GM10248 (cell line): ENCODE measurements around the gene PLXNC1.

Source experiments
- CTCF ChIA-PET: fragments of 300-600 bp; sonication (Branson Sonifier 250); formaldehyde crosslinking; extraction: SDS; loops from one replicate; lab custom pipeline; 2021; ENCODE audit warnings: antibody characterized with exemption; lab: Yijun Ruan, JAX
- POLR2A ChIA-PET: fragments of 350-650 bp; sonication (Branson Sonifier 250); formaldehyde crosslinking; extraction: SDS; loops from one replicate; lab custom pipeline; 2020; ENCODE audit warnings: antibody characterized with exemption; lab: Yijun Ruan, JAX
- DNase-seq: peaks from one replicate; pipeline ENCODE4 v3.0.0; 2012; ENCODE audit errors: extremely low spot score
- TF ChIP-seq, protein P1 (sequence below): IDR thresholded peaks from 2 replicates; pipeline ENCODE4 v1.5.1; 2012; ENCODE audit warnings: mild to moderate bottlenecking, low read depth; ENCODE audit errors: extremely low read depth, missing control alignments, control extremely low read depth

PLXNC1 gene

DNA sequence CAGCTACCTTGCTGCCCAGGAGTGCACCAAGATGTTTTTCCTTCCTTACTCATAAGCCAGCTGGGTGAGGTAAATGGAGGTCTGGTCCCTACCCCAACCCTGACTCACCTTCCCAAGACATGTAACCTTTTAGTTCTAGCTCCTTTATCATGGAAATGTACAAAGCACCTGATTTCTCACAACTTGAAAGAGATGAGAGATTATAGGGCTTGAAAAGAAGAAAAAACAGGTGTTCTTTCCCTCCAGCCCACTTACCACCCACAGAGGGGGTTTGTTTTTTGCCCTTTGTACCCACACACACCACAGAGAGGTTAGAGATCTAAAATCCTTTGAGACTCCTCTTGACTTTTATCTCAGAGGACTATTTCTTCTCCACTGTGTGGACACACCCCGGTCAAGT is 21.1 kb downstream of the PLXNC1 start:
- no peak for DNase-seq
- TF ChIP-seq, protein P1, sequence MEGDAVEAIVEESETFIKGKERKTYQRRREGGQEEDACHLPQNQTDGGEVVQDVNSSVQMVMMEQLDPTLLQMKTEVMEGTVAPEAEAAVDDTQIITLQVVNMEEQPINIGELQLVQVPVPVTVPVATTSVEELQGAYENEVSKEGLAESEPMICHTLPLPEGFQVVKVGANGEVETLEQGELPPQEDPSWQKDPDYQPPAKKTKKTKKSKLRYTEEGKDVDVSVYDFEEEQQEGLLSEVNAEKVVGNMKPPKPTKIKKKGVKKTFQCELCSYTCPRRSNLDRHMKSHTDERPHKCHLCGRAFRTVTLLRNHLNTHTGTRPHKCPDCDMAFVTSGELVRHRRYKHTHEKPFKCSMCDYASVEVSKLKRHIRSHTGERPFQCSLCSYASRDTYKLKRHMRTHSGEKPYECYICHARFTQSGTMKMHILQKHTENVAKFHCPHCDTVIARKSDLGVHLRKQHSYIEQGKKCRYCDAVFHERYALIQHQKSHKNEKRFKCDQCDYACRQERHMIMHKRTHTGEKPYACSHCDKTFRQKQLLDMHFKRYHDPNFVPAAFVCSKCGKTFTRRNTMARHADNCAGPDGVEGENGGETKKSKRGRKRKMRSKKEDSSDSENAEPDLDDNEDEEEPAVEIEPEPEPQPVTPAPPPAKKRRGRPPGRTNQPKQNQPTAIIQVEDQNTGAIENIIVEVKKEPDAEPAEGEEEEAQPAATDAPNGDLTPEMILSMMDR = no peak
- POLR2A ChIA-PET = no interaction called here
- CTCF ChIA-PET = interaction anchor here (1.1 to 1.7 kb wide), 2 partner anchors 10 to 11 kb away, joined by 3 to 4 read pairs; no protein-coding TSS in a partner anchor

DNA sequence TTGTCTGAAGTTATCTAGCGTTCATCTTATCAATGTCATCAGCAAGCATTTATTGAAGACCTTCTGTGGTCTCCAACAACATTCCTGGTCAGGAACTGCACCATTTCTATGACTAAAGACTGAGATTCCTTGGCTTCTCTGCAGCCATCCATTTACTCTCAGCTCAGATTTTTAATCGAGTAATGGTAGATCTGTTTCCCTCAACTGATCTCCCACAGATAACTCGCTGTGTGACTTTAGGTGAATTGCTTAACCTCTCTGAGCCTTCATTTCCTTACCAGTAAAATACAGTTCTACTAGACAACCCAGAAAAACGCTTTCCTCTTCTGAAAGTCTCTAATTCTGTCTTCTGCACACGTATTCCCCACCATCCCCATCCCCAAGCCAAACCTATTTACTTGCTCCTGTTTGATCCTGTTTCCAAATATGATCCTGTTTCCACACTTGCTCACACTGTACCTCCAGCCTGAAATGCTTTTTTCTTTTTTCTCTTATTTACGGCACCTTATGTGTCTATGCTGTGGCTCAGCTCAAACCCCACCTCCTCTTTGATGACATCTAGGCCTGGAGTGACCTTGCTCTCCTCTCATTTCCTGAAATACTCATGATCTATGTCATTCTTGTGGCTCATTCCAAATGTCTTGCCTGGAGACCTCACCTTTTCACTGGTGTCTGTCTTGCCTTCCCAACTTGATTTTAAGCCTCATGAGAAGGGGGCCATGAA is 21.8 kb downstream of the PLXNC1 start:
- POLR2A ChIA-PET = no interaction called here
- TF ChIP-seq, protein P1 = no peak
- CTCF ChIA-PET = interaction anchor here (1.6 to 1.7 kb wide), 2 partner anchors 12 kb away, joined by 4 to 5 read pairs; no protein-coding TSS in a partner anchor
- no peak for DNase-seq

DNA sequence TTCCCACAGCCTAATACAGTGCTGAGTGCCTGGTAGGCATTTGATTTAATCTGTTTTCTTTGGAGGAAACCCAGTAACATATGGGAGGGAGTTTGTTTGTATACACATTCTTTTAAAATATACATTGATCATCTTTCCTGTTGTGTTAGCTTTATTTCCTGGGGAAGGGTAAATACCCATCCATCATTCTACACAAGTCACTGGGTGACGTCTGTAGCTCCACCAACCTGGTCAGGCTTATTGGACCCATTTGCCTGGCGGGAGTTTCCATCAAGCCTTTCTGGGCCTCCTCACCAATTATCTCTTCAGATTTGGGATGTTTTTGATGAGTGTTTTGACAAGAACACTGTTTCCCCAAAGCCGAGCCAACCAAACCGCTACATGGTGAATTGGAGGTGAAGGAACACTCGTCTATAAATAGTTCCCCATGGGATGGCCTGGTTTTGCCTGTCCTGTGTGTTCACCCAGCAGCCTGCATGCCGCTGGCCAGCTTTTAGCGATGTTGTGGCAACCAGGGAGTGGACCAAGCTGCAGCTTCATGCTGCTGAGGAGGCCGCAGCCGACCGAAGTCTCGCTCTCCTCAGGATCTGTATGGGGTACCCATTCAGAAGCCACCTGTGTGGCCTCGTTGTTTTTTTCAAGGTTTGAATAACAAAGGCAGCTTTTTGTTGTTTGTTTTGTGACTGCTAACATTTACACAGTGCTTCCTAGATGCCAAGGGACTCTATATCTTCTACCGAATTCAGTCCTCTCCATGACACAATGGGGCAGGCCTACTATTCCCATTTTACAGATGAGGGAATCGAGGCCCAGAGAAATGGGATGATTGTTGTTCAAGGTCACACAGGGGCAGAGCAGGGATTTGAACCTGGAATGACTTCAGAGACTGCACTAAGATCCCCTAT is 22.6 kb downstream of the PLXNC1 start:
- POLR2A ChIA-PET = interaction anchor here (0.7 kb wide), 1 partner anchor 160 kb away, joined by 3 read pairs; no protein-coding TSS in a partner anchor
- TF ChIP-seq, protein P1 = no peak
- CTCF ChIA-PET = interaction anchor here (1.6 kb wide), 1 partner anchor 13 kb away, joined by 5 read pairs; no protein-coding TSS in a partner anchor
- no peak for DNase-seq

DNA sequence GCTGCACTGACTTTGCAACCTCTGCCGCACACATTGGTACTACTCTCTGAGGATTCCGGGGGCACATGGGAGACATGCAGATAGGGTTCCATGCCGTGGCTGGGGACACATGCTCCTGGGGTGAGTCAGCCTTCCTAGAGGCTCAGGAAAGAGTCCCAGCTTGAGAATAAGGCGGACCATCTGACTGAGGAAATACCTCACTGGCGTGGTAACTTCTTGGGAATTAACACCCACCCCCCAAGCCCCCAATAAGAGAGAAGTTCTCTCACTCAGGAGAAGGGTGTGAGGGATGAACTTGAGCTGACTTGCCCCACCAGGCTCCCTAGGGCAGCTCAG is 23.2 kb downstream of the PLXNC1 start:
- CTCF ChIA-PET = interaction anchor here (1.6 kb wide), 1 partner anchor 14 kb away, joined by 5 read pairs; no protein-coding TSS in a partner anchor
- POLR2A ChIA-PET = interaction anchor here (0.7 kb wide), 1 partner anchor 159 kb away, joined by 3 read pairs; no protein-coding TSS in a partner anchor
- no peak for DNase-seq

DNA sequence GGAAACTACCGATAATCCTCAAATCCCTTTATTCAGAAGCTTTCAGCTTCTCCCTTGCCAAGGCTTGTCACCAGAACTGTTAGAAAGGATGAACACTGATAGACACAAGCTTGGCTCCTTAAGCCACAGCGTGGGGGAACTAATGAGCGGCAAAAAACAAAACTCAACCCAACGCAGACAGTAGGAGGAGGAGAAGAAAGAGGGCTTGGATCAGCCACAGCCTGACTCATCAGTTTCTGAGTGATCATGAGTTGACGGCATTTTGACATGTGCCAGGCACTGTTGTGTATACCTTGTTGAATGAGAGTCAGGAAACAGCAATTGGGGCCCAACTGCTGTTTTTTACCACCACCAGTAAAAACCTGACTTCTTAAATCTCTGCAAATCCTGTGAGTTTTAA is 23.7 kb downstream of the PLXNC1 start:
- ChIA-PET CTCF (no interaction called here), POLR2A (no interaction called here)
- TF ChIP-seq, protein P1 = no peak
- DNase-seq = no peak

More for the DNA sequence above, 23.2 kb downstream of the PLXNC1 start:
- TF ChIP-seq, protein P1 = no peak

DNA sequence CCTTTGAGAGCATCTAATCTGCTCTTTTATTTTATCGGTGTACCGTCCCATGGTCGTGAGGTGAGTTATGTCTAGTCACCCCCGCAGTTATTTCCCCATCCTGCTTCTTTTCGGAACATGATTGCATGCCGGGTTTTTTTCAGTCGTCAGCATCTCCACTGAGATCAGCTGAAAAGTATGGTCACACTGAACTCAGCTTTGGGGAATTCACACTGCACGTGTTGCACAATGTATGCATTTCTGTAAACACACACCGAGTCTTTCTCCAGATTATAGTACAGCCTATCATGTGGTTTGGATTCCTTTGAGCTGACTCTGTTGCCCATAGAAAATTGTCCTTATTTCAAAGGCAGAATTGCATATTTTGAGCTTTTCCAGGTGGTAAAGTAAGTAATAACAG is 24.6 kb downstream of the PLXNC1 start:
- CTCF ChIA-PET = interaction anchor here (0.8 to 1.7 kb wide), 10 partner anchors 9 to 374 kb away, joined by 3 to 8 read pairs (median 4); no protein-coding TSS in a partner anchor
- DNase-seq = no peak
- POLR2A ChIA-PET = interaction anchor here (1.1 kb wide), 2 partner anchors 20 to 35 kb away, joined by 3 to 4 read pairs; no protein-coding TSS in a partner anchor
- TF ChIP-seq, protein P1 = no peak
